DMS79 treated with DMSO at 0.1 percent for 48 hours (cell line): ENCODE data around the gene SLC5A4.
"Not testable (repeated sequence)": the region's sequence is repeated elsewhere in the genome, so short reads cannot be mapped to it uniquely, and the experiment has no call there.

Experiments used
- DNase-seq: peaks from one replicate; lab custom pipeline; 2025; lab: John Stamatoyannopoulos, UW

The SLC5A4 gene

DNA sequence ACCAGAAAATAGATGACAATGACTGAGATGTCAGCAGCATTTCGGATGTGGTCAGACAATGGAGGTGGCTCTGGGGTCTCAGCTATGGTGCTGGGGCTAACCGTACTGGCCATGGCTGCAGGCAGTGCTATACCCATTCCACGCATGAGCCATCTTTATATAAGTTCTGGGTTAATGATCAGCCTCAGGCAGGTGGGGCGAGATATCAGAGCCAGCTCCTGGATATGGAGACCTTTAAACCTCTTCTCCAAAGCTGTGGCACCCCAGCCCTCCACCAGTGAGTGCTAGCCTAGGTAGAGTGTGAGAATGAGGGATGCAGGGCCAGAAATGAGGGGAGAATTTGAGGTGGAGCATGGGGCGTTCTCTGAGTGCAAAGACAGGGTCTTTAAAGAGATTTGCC lies at the start of gene SLC5A4:
Gene SLC5A4, minus strand, starts transcription at position 131 of the 400 bp plus-strand sequence. Its CDS starts 18 bp downstream, at position 113.
- no peak for DNase-seq

GRCh38 chr22:32293921-32294320 lies 38.8 kb upstream of the SLC5A4 start:
- not testable (repeated sequence) for DNase-seq

DNA sequence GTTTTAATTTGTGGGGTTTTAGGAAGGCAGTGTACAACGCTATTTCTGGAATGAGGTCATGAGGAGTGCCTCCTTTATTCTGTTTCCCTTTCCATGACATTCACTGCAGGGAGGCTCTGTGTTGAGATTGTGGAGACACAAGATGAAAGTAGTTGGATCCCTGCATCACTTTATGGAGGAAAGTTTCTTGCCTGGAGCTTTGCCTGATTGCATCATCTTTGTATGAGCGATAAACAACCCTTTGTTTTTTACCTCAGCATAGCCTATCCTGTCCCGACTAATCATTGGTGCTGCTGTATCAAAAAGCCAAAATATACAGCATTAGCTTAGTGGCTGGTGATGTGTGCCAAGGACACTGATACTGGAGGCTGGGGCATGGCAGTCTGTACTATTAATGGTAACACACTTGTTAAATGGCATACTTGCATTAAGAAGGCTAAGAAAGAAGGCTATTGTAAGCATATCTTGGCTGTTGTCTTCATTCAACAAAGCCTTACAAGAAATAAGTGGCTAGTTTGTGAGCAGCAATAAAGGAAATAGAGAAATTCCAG lies 31.2 kb upstream of the SLC5A4 start:
- no peak for DNase-seq

DNA sequence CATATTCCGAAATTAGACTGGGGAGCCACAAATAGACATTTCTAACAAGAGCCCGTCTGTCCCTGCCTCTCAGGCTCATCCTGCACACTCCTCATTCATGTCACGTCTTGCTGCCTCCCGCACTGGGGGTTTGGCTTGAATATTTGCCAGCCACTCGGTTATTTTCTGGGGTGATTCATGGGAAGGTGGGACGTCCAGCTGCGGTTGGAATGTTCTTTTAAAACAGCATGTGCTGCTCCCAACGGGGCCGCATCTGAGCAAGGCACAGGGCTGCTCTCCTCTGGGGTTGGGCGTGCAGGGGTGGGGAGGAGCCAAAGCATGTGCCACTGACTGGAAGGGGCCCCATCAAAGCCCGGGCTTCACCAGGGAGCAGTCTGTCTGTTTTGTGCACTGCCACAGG lies 25.9 kb upstream of the SLC5A4 start:
- no peak for DNase-seq

- DNase-seq, result not testable (repeated sequence)
Observed at GRCh38 chr22:32275353-32275752, 20.2 kb upstream of the SLC5A4 start.

DNA sequence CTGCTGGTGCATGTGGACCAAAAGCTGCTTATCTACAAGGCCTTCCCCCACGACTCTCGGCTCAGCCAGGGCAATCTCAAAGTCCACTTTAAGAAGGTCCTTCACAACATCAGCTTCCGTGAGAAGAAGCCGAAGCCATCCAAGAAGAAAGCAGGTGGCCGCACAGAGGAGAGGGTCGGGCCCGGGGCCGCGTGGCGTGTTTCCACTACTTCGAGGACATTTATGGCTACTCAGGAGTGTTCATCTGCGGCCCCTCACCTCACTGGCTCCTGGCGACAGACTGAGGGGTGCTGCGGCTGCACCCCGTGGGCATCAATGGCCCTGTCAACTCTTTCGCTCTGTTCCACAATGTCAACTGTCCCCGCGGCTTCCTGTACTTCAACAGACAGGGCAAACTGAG lies 16.2 kb upstream of the SLC5A4 start:
- DNase-seq, result no peak

DNA sequence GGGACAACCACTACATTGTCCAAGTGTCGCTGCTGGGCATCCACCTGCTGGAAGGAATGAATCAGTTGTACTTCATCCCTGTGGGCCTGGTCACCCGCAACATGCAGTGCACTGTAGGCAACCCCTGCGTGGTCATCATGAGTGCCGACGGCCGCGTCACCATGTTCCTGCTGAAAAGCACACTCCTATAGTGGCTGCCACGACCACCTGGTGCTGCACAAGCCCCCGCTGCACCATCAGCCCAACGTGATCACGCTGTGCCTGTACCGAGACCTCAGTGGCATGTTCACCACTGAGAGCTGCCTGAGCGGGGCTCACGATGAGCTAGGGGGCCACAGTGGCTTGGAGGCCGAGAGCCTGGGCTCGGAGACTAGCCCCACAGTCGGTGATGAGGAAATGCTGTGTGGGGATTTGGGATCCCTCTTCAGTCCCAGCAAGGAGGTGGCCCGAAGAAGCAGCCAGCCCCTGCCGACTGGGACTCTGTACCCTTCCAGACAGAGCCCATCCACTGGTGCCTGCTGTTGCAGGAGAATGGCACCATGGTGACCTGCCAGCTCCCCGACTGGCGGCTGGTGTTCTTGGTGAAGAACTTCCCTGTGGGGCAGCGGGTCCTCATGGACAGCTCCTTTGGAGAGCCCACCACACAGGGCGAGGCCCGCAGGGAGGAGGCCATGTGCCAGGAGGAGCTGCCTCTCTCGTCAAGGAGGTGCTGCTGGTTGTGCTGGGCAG lies 15.7 kb upstream of the SLC5A4 start:
- DNase-seq, result no peak

DNA sequence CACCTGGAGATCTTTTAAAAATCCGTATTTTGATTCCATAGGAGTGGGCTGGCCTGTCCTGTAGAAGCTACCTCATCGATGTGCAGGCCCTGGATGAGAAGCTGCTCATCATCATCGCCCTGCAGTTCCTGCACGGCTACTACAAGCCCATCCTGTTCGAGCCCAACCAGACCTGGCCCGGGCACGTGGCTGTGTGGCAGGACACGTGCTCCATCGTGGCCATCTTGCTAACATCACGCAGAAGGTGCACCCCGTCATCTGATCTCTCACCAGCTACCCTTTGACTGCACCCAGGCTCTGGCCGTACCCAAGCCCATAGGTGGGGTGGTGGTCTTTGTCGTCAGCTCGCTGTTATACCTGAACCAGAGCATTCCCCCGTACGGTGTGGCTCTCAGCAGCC lies 14.2 kb upstream of the SLC5A4 start:
- no peak for DNase-seq

DNA sequence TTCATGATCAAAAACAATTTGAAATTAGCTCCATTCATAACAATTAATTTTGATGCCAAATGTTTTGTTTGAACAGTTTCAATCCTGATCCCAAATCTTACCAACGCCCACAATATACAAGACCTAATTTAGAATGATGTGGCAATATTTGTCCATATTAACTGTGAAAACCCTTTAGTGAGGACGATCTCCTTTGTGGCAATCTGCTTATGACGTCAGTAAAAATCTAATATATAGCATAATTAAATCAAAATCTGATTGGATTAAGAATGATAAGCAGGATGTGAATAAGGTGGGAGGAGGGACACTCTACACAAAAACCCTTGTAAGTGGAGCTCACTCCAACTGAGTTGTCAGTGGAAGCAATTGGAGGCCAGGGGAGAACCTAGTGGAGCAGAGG lies 11.9 kb upstream of the SLC5A4 start:
- DNase-seq, result no peak

GRCh38 chr22:32265882-32266767 lies 11.0 kb upstream of the SLC5A4 start:
- DNase-seq, result peak; percentile 3

DNA sequence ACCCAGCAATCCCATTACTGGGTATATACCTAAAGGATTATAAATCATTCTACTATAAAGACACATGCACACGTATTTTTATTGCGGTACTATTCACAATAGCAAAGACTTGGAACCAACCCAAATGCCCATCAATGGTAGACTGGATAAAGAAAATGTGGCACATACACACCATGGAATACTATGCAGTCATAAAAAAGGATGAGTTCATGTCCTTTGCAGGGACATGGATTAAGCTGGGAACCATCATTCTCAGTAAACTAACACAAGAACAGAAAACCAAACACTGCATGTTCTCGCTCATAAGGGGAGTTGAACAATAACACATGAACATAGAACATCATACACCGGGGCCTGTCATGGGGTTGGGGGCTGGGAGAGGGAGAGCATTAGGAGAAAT lies 8.5 kb upstream of the SLC5A4 start:
- DNase-seq, result not testable (repeated sequence)

DNA sequence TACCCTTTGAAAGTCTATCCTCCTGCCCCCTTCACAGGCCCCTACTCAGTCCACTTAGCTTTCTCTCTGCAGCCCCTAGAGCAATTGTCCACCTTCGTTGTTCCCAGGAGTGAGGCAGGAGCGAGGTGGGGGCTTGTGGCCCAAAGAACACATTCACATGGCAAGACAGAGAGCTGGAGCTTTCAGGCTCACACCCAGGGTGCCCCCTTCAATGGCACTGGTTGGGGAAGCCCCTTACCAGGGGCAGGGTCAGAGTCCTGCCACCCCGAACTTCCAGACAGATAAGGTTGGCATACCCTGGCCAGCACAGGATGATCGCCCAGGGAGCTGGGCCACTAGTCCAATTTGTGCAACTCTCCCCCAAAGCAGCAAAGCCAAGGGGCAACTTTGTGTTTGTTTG lies 6.2 kb upstream of the SLC5A4 start:
- DNase-seq, result no peak

DNA sequence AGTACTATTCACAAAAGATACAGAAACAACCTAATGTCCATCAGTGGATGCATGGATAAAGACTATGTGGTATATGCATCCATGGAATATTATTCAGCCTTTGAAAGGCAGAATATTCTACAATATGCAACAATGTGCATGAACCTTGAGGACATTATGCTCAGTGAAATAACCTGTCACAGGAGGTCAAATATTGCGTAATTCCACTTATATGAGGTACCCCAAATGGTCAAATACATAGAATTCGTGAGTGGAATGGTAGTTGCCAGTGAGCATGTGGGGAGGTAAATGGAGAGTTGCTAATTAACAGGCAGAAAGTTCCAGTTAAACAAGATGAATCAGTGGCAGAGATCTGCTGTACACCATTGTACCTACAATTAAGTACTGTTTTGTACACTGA lies 3.6 kb upstream of the SLC5A4 start:
- no peak for DNase-seq

GRCh38 chr22:32255726-32256125 lies 579 bp upstream of the SLC5A4 start:
- no peak for DNase-seq

- no peak for DNase-seq
Observed at GRCh38 chr22:32249231-32249630, 5.9 kb downstream of the SLC5A4 start.

DNA sequence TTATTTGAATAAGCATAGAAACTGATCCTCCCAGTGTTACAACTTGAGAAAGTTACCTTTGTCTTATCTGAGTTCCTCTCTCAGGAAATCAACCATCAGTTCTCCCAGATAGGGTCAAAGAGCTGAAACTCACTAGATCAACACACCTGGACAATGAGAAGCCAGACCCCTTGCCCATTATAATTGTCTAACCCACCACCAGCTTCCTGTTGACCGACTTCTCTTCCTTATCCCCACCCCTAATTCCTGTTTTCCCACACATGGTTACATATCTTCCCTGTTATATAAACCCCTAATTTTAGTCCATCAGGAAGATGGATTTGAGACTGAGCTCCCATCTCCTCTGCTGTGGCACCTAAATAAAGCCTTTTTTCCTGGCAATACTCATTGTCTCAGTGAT lies 6.9 kb downstream of the SLC5A4 start:
- DNase-seq, result no peak

DNA sequence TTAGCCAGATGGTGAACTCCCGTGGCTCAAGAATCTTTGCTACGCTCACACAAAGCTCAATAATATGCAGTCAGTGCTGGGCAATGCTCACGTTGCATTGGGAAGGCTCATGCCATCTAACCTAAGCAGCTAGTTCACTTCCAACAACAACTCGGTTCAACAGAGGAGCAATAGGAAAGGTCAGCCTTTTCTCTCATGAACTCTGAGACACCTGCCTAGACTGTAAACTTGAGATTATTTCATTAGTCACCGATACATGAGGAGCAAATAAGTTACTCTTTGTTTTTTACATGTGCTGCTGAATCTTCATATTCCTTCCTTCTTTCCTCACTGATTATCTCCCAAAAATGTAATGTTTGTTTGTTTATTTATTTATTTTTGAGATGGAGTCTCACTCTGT lies 9.0 kb downstream of the SLC5A4 start:
- DNase-seq, result no peak

GRCh38 chr22:32245042-32245441 lies 10.1 kb downstream of the SLC5A4 start:
- DNase-seq, result no peak

GRCh38 chr22:32244547-32244946 lies 10.6 kb downstream of the SLC5A4 start:
- no peak for DNase-seq

DNA sequence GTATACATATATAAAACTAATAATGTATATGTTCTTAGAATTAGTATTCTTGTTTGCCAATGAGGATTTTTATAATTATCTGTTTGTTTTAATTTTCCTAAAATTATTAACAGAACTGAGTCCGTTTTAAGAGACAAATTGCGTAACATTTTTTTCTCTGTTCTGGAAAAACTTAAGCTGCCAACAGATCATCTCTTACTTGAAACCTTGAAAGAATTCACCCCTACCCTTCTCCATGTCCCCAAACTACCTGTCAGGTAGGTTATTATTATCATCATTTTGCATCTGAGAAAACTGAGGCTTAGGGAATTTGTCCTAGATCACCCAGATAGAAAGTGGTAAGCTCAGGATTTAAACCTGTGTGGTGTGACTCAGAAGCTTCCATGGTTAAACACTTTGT lies 14.7 kb downstream of the SLC5A4 start:
- DNase-seq, result no peak

GRCh38 chr22:32237906-32238305 lies 17.2 kb downstream of the SLC5A4 start:
- DNase-seq, result peak; percentile 1

DNA sequence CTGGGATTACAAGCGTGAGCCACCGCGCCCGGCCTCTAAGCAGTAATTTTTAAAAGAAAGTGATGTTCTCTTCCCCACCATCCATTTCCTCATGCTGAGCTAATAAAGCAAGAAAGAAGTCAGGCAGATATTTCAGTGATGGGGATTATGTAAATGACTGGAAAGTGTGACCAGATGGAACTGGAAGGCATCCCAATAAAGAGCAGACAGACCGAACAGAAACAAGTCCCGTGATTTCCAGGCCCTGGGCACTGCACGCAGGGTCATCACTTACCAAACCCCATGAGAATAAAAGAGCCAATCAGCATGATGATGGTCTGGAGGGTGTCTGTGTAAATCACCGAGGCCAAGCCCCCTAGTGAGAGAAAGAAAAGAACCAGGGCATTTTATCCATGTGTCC lies 18.2 kb downstream of the SLC5A4 start:
- no peak for DNase-seq

- DNase-seq, result no peak
Observed at GRCh38 chr22:32233091-32233490, 22.1 kb downstream of the SLC5A4 start.
